MCF 10A (cell line): ENCODE data around the gene SEC11C. TPM values are rescaled to one million over a fixed set of nuclear protein-coding genes. Genes with fewer than 3 reads are reported as not detected.

Source experiments
- BruUV-seq: library from RNA; stranded (reverse); fragments of 400-500 nt; replicated peaks from 2 replicates; lab custom pipeline; 2021; lab: Mats Ljungman, UMichigan
- CTCF ChIA-PET: fragments of 300-600 bp; sonication (Branson Sonifier 250); formaldehyde crosslinking; extraction: SDS; loops from one replicate; lab custom pipeline; 2021; ENCODE audit warnings: antibody characterized with exemption, inconsistent platforms; lab: Yijun Ruan, JAX
- POLR2A ChIA-PET: fragments of 300-600, 350-650 bp; sonication (Branson Sonifier 250); formaldehyde crosslinking; extraction: SDS; loops from one replicate; lab custom pipeline; 2020; ENCODE audit warnings: antibody characterized with exemption, inconsistent platforms; lab: Yijun Ruan, JAX
- DNase-seq: peaks from one replicate; pipeline ENCODE4 v3.0.0-alpha.2; 2018; ENCODE audit not compliant: unreplicated experiment
- H3K27ac Mint-ChIP-seq: one replicate; pipeline ENCODE4 v1.8.0; 2022; ENCODE audit warnings: mild to moderate bottlenecking, low read depth, mixed read lengths; ENCODE audit not compliant: unreplicated experiment
- H3K27me3 Mint-ChIP-seq: one replicate; pipeline ENCODE4 v1.8.0; 2022; ENCODE audit warnings: mixed read lengths; ENCODE audit not compliant: insufficient read depth, unreplicated experiment
- H3K36me3 Mint-ChIP-seq: one replicate; pipeline ENCODE4 v1.8.0; 2022; ENCODE audit warnings: mild to moderate bottlenecking, moderate library complexity, mixed read lengths; ENCODE audit not compliant: insufficient read depth, unreplicated experiment
- H3K4me1 Mint-ChIP-seq: one replicate; pipeline ENCODE4 v1.8.0; 2022; ENCODE audit warnings: mixed read lengths; ENCODE audit not compliant: insufficient read depth, unreplicated experiment
- H3K4me3 Mint-ChIP-seq: one replicate; pipeline ENCODE4 v1.8.0; 2022; ENCODE audit warnings: mild to moderate bottlenecking, moderate library complexity, mixed read lengths; ENCODE audit not compliant: unreplicated experiment
- H3K9me3 Mint-ChIP-seq: one replicate; pipeline ENCODE4 v1.8.0; 2022; ENCODE audit warnings: mixed read lengths; ENCODE audit not compliant: unreplicated experiment
- CTCF ChIP-seq: fragments of 200-600 bp; IDR thresholded peaks from one replicate; pipeline ENCODE4 v1.8.0; 2022; ENCODE audit warnings: antibody characterized with exemption, mild to moderate bottlenecking; ENCODE audit not compliant: unreplicated experiment
- intact Hi-C: fragments of 100-400 bp; cut with micrococcal nuclease; formaldehyde crosslinking; loops from 2 replicates; pipeline ENCODE4 v1.14.1; 2022
- total RNA-seq: library from RNA; stranded (reverse); gene quantifications from 2 replicates; pipeline ENCODE4 v1.2.3, GENCODE V29; 2022

SEC11C gene
- total RNA-seq, 1 experiment from 2014 or later, result 168 TPM

GRCh38 chr18:59132810-59133465, 6.7 kb upstream of the SEC11C start:
- POLR2A ChIA-PET, result no interaction called here
- no TSS peak for BruUV-seq
- CTCF ChIA-PET, result interaction anchor here (1.1 to 1.2 kb wide), 2 partner anchors 9 to 177 kb away, joined by 3 to 5 read pairs; no protein-coding TSS in a partner anchor

DNA sequence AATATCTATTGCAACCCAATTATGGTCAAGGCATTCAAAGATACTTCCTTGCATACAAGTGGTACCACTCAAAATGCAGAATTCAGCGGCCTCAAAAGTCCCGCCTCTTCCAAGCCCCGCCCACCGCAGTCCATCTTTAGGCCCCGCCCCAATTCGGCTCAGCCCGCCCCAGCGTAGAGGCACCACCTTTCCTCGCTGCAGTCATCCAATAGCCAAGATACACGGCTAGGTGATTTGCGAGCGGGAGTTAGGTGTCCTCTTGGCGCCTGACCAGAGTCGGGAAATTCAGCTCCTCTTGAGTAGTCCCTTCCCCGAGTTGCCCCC, 431 bp upstream of the SEC11C start:
- Mint-ChIP-seq H3K4me1 (peaks cover 7% of the 10 kb centered on the region), H3K27ac (peak overlapping the region; percentile 95), H3K4me3 (peak overlapping the region; percentile 85), H3K9me3 (no peaks in the 10 kb centered on the region), H3K27me3 (peaks cover 24% of the 10 kb centered on the region), H3K36me3 (no peaks in the 10 kb centered on the region)
- BruUV-seq, result TSS peak; percentile 58
- no peak for TF ChIP-seq CTCF
- intact Hi-C loops, result no loop called here
- peak; percentile 92 for DNase-seq
- ChIA-PET CTCF (interaction anchor here (1.3 kb wide), 1 partner anchor 264 kb away, joined by 3 read pairs; no protein-coding TSS in a partner anchor), POLR2A (interaction anchor here (0.6 to 2.1 kb wide), 4 partner anchors 13 to 392 kb away, joined by 3 to 7 read pairs (median 4); no protein-coding TSS in a partner anchor)

More at GRCh38 chr18:59132810-59133465, 6.7 kb upstream of the SEC11C start:
- H3K9me3 Mint-ChIP-seq, result no peaks in the 10 kb centered on the region
- no peak for DNase-seq
- TF ChIP-seq CTCF, result no peak
- H3K36me3 Mint-ChIP-seq, result no peaks in the 10 kb centered on the region
- no peaks in the 10 kb centered on the region for H3K4me1 Mint-ChIP-seq
- H3K4me3 Mint-ChIP-seq, result no peak overlapping the region
- intact Hi-C loops, result no loop called here
- H3K27me3 Mint-ChIP-seq, result peaks cover 85% of the 10 kb centered on the region
- no peak overlapping the region for H3K27ac Mint-ChIP-seq

- DNase-seq, result peak; percentile 33
- Mint-ChIP-seq H3K4me1 (peaks cover 7% of the 10 kb centered on the region), H3K27me3 (peaks cover 12% of the 10 kb centered on the region), H3K27ac (peak overlapping the region; percentile 95), H3K4me3 (peak overlapping the region; percentile 85), H3K9me3 (no peaks in the 10 kb centered on the region), H3K36me3 (no peaks in the 10 kb centered on the region)
- intact Hi-C loops, result no loop called here
- BruUV-seq, result TSS peak; percentile 33
- ChIA-PET CTCF (interaction anchor here (0.7 to 1.6 kb wide), 8 partner anchors 9 to 1553 kb away, joined by 3 to 7 read pairs (median 3); no protein-coding TSS in a partner anchor), POLR2A (interaction anchor here (0.7 to 2.1 kb wide), 9 partner anchors 12 to 76 kb away, joined by 3 to 7 read pairs (median 4); no protein-coding TSS in a partner anchor)
- TF ChIP-seq CTCF, result no peak
Observed at GRCh38 chr18:59140302-59140885, 710 bp downstream of the SEC11C start.
